Caco-2 (cell line): Measurements from ENCODE around the gene USP22. TPM values are rescaled to one million over a fixed set of nuclear protein-coding genes. Genes with fewer than 3 reads are reported as not detected.

Experiments
- BruUV-seq: library from RNA; stranded (reverse); fragments of 400-500 nt; replicated peaks from 2 replicates; lab custom pipeline; 2021; lab: Mats Ljungman, UMichigan
- CTCF ChIA-PET: fragments of 300-600 bp; sonication (Branson Sonifier 250); formaldehyde crosslinking; loops from one replicate; lab custom pipeline; 2022; ENCODE audit warnings: antibody characterized with exemption; lab: Charles Lee
- POLR2A ChIA-PET: fragments of 300-600 bp; sonication (Branson Sonifier 250); formaldehyde crosslinking; loops from one replicate; lab custom pipeline; 2022; ENCODE audit warnings: antibody characterized with exemption; lab: Charles Lee
- DNase-seq, 2 experiments: peaks; one replicate each; pipeline versions ENCODE4 v3.0.0 to v3.0.0-alpha.2; 2020 to 2022
- H3K27me3 ChIP-seq: replicated peaks from 2 replicates; pipeline ENCODE4 v1.6.0; 2011; ENCODE audit warnings: low read length; ENCODE audit not compliant: control insufficient read depth, insufficient read depth
- H3K36me3 ChIP-seq: 2 replicates; pipeline ENCODE4 v1.5.1; 2011; ENCODE audit warnings: low read length; ENCODE audit not compliant: control insufficient read depth, insufficient read depth
- H3K4me1 ChIP-seq: fragments of 250-450 bp; sonication (Bioruptor Pico); 2 replicates; pipeline ENCODE4 v1.5.1; 2020; ENCODE audit warnings: mild to moderate bottlenecking
- H3K4me3 ChIP-seq: 2 replicates; pipeline ENCODE4 v1.5.1; 2011; ENCODE audit warnings: low read depth, mild to moderate bottlenecking, control low read depth, low read length
- H3K9me3 ChIP-seq: fragments of 250-450 bp; sonication (Bioruptor Pico); 2 replicates; pipeline ENCODE4 v1.5.1; 2020; ENCODE audit warnings: mild to moderate bottlenecking, moderate library complexity
- H3K27ac Mint-ChIP-seq: one replicate; pipeline ENCODE4 v1.8.0; 2022; ENCODE audit warnings: mixed read lengths; ENCODE audit not compliant: unreplicated experiment
- H3K27me3 Mint-ChIP-seq: one replicate; pipeline ENCODE4 v1.8.0; 2022; ENCODE audit warnings: mixed read lengths; ENCODE audit not compliant: insufficient read depth, unreplicated experiment
- H3K36me3 Mint-ChIP-seq: one replicate; pipeline ENCODE4 v1.8.0; 2022; ENCODE audit warnings: mild to moderate bottlenecking, mixed read lengths; ENCODE audit not compliant: insufficient read depth, unreplicated experiment
- H3K4me1 Mint-ChIP-seq: one replicate; pipeline ENCODE4 v1.8.0; 2022; ENCODE audit warnings: low read depth, mixed read lengths; ENCODE audit not compliant: unreplicated experiment
- H3K4me3 Mint-ChIP-seq: one replicate; pipeline ENCODE4 v1.8.0; 2022; ENCODE audit warnings: mild to moderate bottlenecking, moderate library complexity, mixed read lengths; ENCODE audit not compliant: unreplicated experiment
- H3K9me3 Mint-ChIP-seq: one replicate; pipeline ENCODE4 v1.8.0; 2022; ENCODE audit warnings: mixed read lengths; ENCODE audit not compliant: unreplicated experiment
- CTCF ChIP-seq, 2 experiments: fragments of 200-600 bp in 1 of 2; IDR thresholded peaks; 1 replicate in 1 of 2; 2 replicates in 1 of 2; pipeline versions ENCODE4 v1.5.1 to v1.8.0; 2011 to 2022; ENCODE audit warnings: antibody characterized with exemption in 1 of 2, control low read depth in 1 of 2, inconsistent platforms in 1 of 2, low read depth in 1 of 2, low read length in 1 of 2, mild to moderate bottlenecking in 1 of 2, moderate library complexity in 1 of 2; ENCODE audit not compliant: insufficient read depth in 1 of 2, severe bottlenecking in 1 of 2, unreplicated experiment in 1 of 2
- intact Hi-C: fragments of 100-400 bp; cut with micrococcal nuclease; formaldehyde crosslinking; loops from one replicate; pipeline ENCODE4 v1.10.0; 2022; ENCODE audit not compliant: unreplicated experiment
- total RNA-seq: library from RNA; stranded (reverse); gene quantifications from 2 replicates; pipeline ENCODE4 v1.2.3, GENCODE V29; 2022

USP22 gene
- total RNA-seq, 1 experiment from 2014 or later, result 267 TPM

GRCh38 chr17:21039839-21040575 lies 2.8 kb downstream of the USP22 start:
- no peaks in the 10 kb centered on the region for H3K27me3 ChIP-seq
- ChIA-PET POLR2A (no interaction called here), CTCF (interaction anchor here (0.6 to 1.4 kb wide), 3 partner anchors 12 to 593 kb away, joined by 3 to 10 read pairs (median 3); no protein-coding TSS in a partner anchor)
- H3K4me3 Mint-ChIP-seq, result peak overlapping the region; percentile 80
- intact Hi-C loops, result no loop called here
- H3K27ac Mint-ChIP-seq, result no peak overlapping the region
- no peaks in the 10 kb centered on the region for H3K9me3 ChIP-seq
- peaks cover 69% of the 10 kb centered on the region for H3K36me3 Mint-ChIP-seq
- no peak overlapping the region; the same call in 1 of the 2 replicates for H3K4me3 ChIP-seq
- peaks cover 29% of the 10 kb centered on the region for H3K4me1 Mint-ChIP-seq
- no peaks in the 10 kb centered on the region for H3K4me1 ChIP-seq
- no peaks in the 10 kb centered on the region for H3K9me3 Mint-ChIP-seq
- TF ChIP-seq CTCF (IDR thresholded peaks at IDR 0.05; ENCODE audit: insufficient read depth in 1 of 2, low read depth in 1 of 2, low read length in 1 of 2, severe bottlenecking in 1 of 2, unreplicated experiment in 1 of 2), result peak in 1 of 2 experiments; percentile 64
- peak in 1 of 2 experiments; percentile 45 for DNase-seq
- peaks cover 3% of the 10 kb centered on the region for H3K36me3 ChIP-seq
- TSS peak; percentile 24 for BruUV-seq
- H3K27me3 Mint-ChIP-seq, result no peaks in the 10 kb centered on the region

- BruUV-seq, result no TSS peak
- no peak for DNase-seq
These were observed 5.6 kb downstream of the USP22 start for GRCh38 chr17:21037117-21037803.

More at GRCh38 chr17:21037117-21037803, 5.6 kb downstream of the USP22 start:
- peaks cover 30% of the 10 kb centered on the region for H3K4me1 Mint-ChIP-seq
- Histone ChIP-seq H3K4me3 (no peak overlapping the region), H3K27me3 (no peaks in the 10 kb centered on the region), H3K4me1 (no peaks in the 10 kb centered on the region), H3K36me3 (peaks cover 3% of the 10 kb centered on the region), H3K9me3 (no peaks in the 10 kb centered on the region)
- CTCF ChIA-PET, result no interaction called here
- no peaks in the 10 kb centered on the region for H3K27me3 Mint-ChIP-seq
- H3K27ac Mint-ChIP-seq, result no peak overlapping the region
- no peaks in the 10 kb centered on the region for H3K9me3 Mint-ChIP-seq
- H3K4me3 Mint-ChIP-seq, result no peak overlapping the region
- no peak for TF ChIP-seq CTCF (IDR thresholded peaks at IDR 0.05; ENCODE audit: insufficient read depth in 1 of 2, low read depth in 1 of 2, low read length in 1 of 2, severe bottlenecking in 1 of 2, unreplicated experiment in 1 of 2)
- POLR2A ChIA-PET, result interaction anchor here (0.5 kb wide), 1 partner anchor 18 kb away, joined by 7 read pairs; no protein-coding TSS in a partner anchor
- peaks cover 96% of the 10 kb centered on the region for H3K36me3 Mint-ChIP-seq
- intact Hi-C loops, result no loop called here
